K562 (cell line): ENCODE results near the gene SMIM7. TPM values are rescaled to one million over a fixed set of nuclear protein-coding genes. Genes with fewer than 3 reads are reported as not detected.

Experiments used
- ATAC-seq: fragments of 200-7000 bp; cut with Tn5 transposase; 3 replicates; pipeline ENCODE4 v1.9.1; 2020; ENCODE audit warnings: moderate library complexity
- BruUV-seq: library from RNA; stranded (reverse); fragments of 400-500 nt; replicated peaks from 2 replicates; lab custom pipeline; 2021; lab: Mats Ljungman, UMichigan
- CTCF ChIA-PET: fragments of 300-600 bp; formaldehyde crosslinking; extraction: SDS; loops from one replicate; lab custom pipeline; 2021; ENCODE audit warnings: low intra/inter-chr PET ratio; lab: Yijun Ruan, JAX
- POLR2A ChIA-PET: fragments of 300-600, 350-650 bp; sonication (Branson Sonifier 250); formaldehyde crosslinking; extraction: SDS; loops from one replicate; lab custom pipeline; 2021; ENCODE audit warnings: antibody characterized with exemption, inconsistent platforms; lab: Yijun Ruan, JAX
- DNase-seq, 4 experiments: peaks; one replicate each; pipeline versions ENCODE4 v3.0.0 to v3.0.0-alpha.2; 2011 to 2018; ENCODE audit warnings: low spot score in 3 of 4, mixed read lengths in 3 of 4; ENCODE audit errors: extremely low read depth in 1 of 4
- FAIRE-seq: peaks from 2 replicates; lab custom pipeline; 2011; peaks lifted over from hg19 to GRCh38; lab: Jason Lieb, UNC
- H2AFZ ChIP-seq: 2 replicates; pipeline ENCODE4 v1.6.0; 2011; ENCODE audit warnings: low read depth, low read length, control low read depth, inconsistent platforms
- H3K27ac ChIP-seq: fragments of 200-600 bp; 3 replicates; pipeline ENCODE4 v1.8.0; 2011; ENCODE audit warnings: low read depth, mild to moderate bottlenecking, control low read depth, inconsistent platforms, low read length, moderate library complexity, mixed read lengths; ENCODE audit errors: extremely low read depth
- H3K27me3 ChIP-seq, 2 experiments: fragments of 300-600 bp in 1 of 2; 2 replicates in 1 of 2; 3 replicates in 1 of 2; pipeline versions ENCODE4 v1.6.0 to v1.8.0; 2011; ENCODE audit warnings: inconsistent platforms in 2 of 2, low read length in 2 of 2, mild to moderate bottlenecking in 1 of 2, mixed read lengths in 1 of 2, moderate library complexity in 1 of 2; ENCODE audit not compliant: control insufficient read depth in 2 of 2, insufficient read depth in 2 of 2
- H3K36me3 ChIP-seq: fragments of 300-600 bp; 3 replicates; pipeline ENCODE4 v1.8.0; 2011; ENCODE audit warnings: mild to moderate bottlenecking, low read length, inconsistent platforms; ENCODE audit not compliant: control insufficient read depth, insufficient read depth
- H3K4me1 ChIP-seq, 2 experiments: fragments of 200-600 bp in 1 of 2; replicated peaks in 1 of 2; 2 replicates in 1 of 2; 3 replicates in 1 of 2; pipeline versions ENCODE4 v1.5.1 to v1.8.0; 2011; ENCODE audit warnings: inconsistent platforms in 2 of 2, low read length in 2 of 2, mild to moderate bottlenecking in 1 of 2, mixed read lengths in 1 of 2, moderate library complexity in 1 of 2; ENCODE audit not compliant: control insufficient read depth in 2 of 2, insufficient read depth in 2 of 2
- H3K4me2 ChIP-seq: 2 replicates; pipeline ENCODE4 v1.6.1; 2011; ENCODE audit warnings: low read length, control low read depth, inconsistent platforms, mixed read lengths; ENCODE audit not compliant: insufficient read depth
- H3K4me3 ChIP-seq: fragments of 200-600 bp; sonication (generic), shearing (Covaris generic); 2 replicates; pipeline ENCODE4 v1.5.1; 2016; ENCODE audit warnings: control low read depth, inconsistent platforms
- H3K79me2 ChIP-seq: fragments of 200-600 bp; 3 replicates; pipeline ENCODE4 v1.8.0; 2011; ENCODE audit warnings: low read length, inconsistent platforms; ENCODE audit not compliant: control insufficient read depth, insufficient read depth
- H3K9ac ChIP-seq, 2 experiments: 2 replicates each; pipeline versions ENCODE4 v1.6.0 to v1.6.1; 2011; ENCODE audit warnings: low read depth in 2 of 2, low read length in 2 of 2, control low read depth in 1 of 2, inconsistent platforms in 1 of 2, mild to moderate bottlenecking in 1 of 2, mixed read lengths in 1 of 2; ENCODE audit not compliant: insufficient read depth in 1 of 2
- H3K9me1 ChIP-seq: one replicate; pipeline ENCODE4 v1.6.0; 2011; ENCODE audit warnings: inconsistent platforms, mild to moderate bottlenecking, low read length, moderate library complexity; ENCODE audit not compliant: control insufficient read depth, insufficient read depth
- H3K9me3 ChIP-seq: replicated peaks from 2 replicates; pipeline ENCODE4 v1.5.1; 2011; ENCODE audit warnings: low read depth, low read length, inconsistent platforms; ENCODE audit not compliant: control insufficient read depth, insufficient read depth
- H4K20me1 ChIP-seq: replicated peaks from 2 replicates; pipeline ENCODE4 v1.6.1; 2011; ENCODE audit warnings: low read length, inconsistent platforms, mixed read lengths; ENCODE audit not compliant: control insufficient read depth, insufficient read depth
- GTF2A2 ChIP-seq: IDR thresholded peaks from 2 replicates; pipeline ENCODE4 v1.6.1; 2016; ENCODE audit warnings: mild to moderate bottlenecking, missing genetic modification characterization, missing compliant biosample characterization
- HMG20A ChIP-seq: fragments of 450-650 bp; formaldehyde crosslinking; conservative IDR thresholded peaks from 2 replicates; pipeline ENCODE4 v1.4.0; 2020; ENCODE audit warnings: mild to moderate bottlenecking, mixed read lengths
- HNRNPL ChIP-seq: fragments of 200-400 bp; formaldehyde crosslinking; IDR thresholded peaks from 2 replicates; pipeline ENCODE4 v1.6.1; 2017; ENCODE audit warnings: low read depth, mild to moderate bottlenecking, low read length
- NFYB ChIP-seq: IDR thresholded peaks from 2 replicates; pipeline ENCODE4 v1.6.1; 2011; ENCODE audit warnings: mild to moderate bottlenecking, moderate library complexity; ENCODE audit not compliant: insufficient read length; ENCODE audit errors: extremely low read depth
- NR1H2 ChIP-seq: sonication (generic); formaldehyde crosslinking; IDR thresholded peaks from 2 replicates; pipeline ENCODE4 v1.4.0; 2020; ENCODE audit warnings: mild to moderate bottlenecking, missing genetic modification reagents
- NR2C1 ChIP-seq, 2 experiments: fragments of 450-650 bp; IDR thresholded peaks; 2 replicates each; pipeline ENCODE4 v1.6.1; 2017; ENCODE audit warnings: mild to moderate bottlenecking in 2 of 2, antibody characterized with exemption in 1 of 2, inconsistent platforms in 1 of 2, missing compliant biosample characterization in 1 of 2, missing genetic modification characterization in 1 of 2
- SNRNP70 ChIP-seq: fragments of 200-400 bp; formaldehyde crosslinking; optimal IDR thresholded peaks from 2 replicates; pipeline ENCODE3; 2017; ENCODE audit warnings: low read depth, low read length
- SREBF1 ChIP-seq: fragments of 150-350 bp; IDR thresholded peaks from 2 replicates; pipeline ENCODE4 v1.6.1; 2014; ENCODE audit warnings: antibody characterized with exemption, low read depth, low read length, borderline replicate concordance
- TCF3 ChIP-seq: sonication (generic); formaldehyde crosslinking; IDR thresholded peaks from 2 replicates; pipeline ENCODE4 v1.4.0; 2020; ENCODE audit warnings: mild to moderate bottlenecking, missing genetic modification reagents
- TRIM28 ChIP-seq: fragments of 450-650 bp; IDR thresholded peaks from 2 replicates; pipeline ENCODE4 v1.6.1; 2017
- WGBS: fragments of 100-300 bp; shearing (Covaris generic); methylation state at CpG from one replicate; pipeline ENCODE4 v1.1.6; 2016; ENCODE audit warnings: low coverage, mixed read lengths; ENCODE audit not compliant: insufficient coverage; ENCODE audit errors: missing lambda C conversion rate; 5-methylcytosine and 5-hydroxymethylcytosine counted together
- in situ Hi-C: fragments of 300-500 bp; cut with MboI; formaldehyde crosslinking; loops from 4 replicates; pipeline ENCODE4 v1.15.0; 2018; ENCODE audit warnings: inconsistent platforms, mixed read lengths
- intact Hi-C: fragments of 100-400 bp; cut with micrococcal nuclease; formaldehyde crosslinking; loops from 2 replicates; pipeline ENCODE4 v1.14.2; 2022
- polyA plus RNA-seq, 8 experiments: library from polyadenylated mRNA; depleted of rRNA in 4 of 8; stranded (reverse) in 5 of 8; unstranded in 3 of 8; fragments of >200 nt; fragmentation: Nextera tagmentation in 2 of 8; fragmentation: Illumina TruSeq in 1 of 8; extraction: Ambion mirVana in 2 of 8; extraction: Trizol in 1 of 8; gene quantifications; 2 replicates each; pipeline versions ENCODE4 v1.2.1 to v1.2.3, GENCODE V29; 2011 to 2014; ENCODE audit warnings: inconsistent platforms in 1 of 8, missing spikeins in 1 of 8
- total RNA-seq, 7 experiments: library from RNA; depleted of rRNA in 6 of 7; stranded (reverse); fragments of >200 nt in 6 of 7; fragmentation: Illumina TruSeq in 2 of 7; extraction: Trizol in 2 of 7; gene quantifications; 2 replicates each; pipeline versions ENCODE4 v1.2.1 to v1.2.3, GENCODE V29; 2011 to 2021; ENCODE audit warnings: low replicate concordance in 1 of 7
- TF ChIP-seq, protein P1 (sequence below): fragments of 450-650 bp; IDR thresholded peaks from 2 replicates; pipeline ENCODE4 v1.6.1; 2016
- TF ChIP-seq, protein P2 (sequence below): sonication (generic); formaldehyde crosslinking; IDR thresholded peaks from 2 replicates; pipeline ENCODE4 v1.8.1; 2022; ENCODE audit warnings: missing genetic modification reagents

The SMIM7 gene
- total and polyA plus RNA-seq, 9 of the 15 experiments (the other 6 are each of a cell fraction or from before 2014, with no cell fraction given), result 55.3 to 265 (median 107) TPM

DNA sequence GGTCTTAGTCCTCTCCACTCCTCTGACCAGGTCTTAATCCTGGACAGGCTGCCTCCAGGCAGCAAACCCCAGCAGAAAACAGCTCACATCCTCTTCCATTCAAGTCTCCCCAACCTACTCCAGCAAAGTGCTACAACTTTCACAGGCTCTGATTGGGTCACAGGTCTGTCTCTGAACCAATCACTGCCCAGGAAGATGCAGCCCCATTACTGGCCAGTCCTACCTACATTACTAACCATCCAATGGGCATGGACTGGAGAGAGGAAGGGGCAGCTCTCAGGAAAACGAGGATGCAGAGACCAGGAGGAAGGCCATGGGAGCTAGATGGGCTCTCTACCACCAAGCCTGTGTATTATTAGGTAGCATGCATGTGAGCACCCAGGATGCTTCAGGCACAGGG is 44.1 kb downstream of the SMIM7 start:
- peaks cover 90% of the 10 kb centered on the region for H4K20me1 ChIP-seq
- no peak overlapping the region for H3K4me3 ChIP-seq
- H3K36me3 ChIP-seq, result peaks cover 17% of the 10 kb centered on the region; the same call in 2 of the 3 replicates
- no peak overlapping the region for H3K27ac ChIP-seq
- no peak overlapping the region for H3K9ac ChIP-seq
- peaks cover 14 to 15% of the 10 kb centered on the region in 2 experiments; a peak in 4 of 5 replicates for H3K4me1 ChIP-seq
- ChIA-PET CTCF (interaction anchor here (0.5 kb wide), 1 partner anchor 32 kb away, joined by 3 read pairs; no protein-coding TSS in a partner anchor), POLR2A (interaction anchor here (1.2 to 5.6 kb wide), 5 partner anchors 8 to 34 kb away, joined by 3 to 52 read pairs (median 4); partner anchors contain the start of gene MED26)
- ATAC-seq (peak; percentile 61), FAIRE-seq (peak; percentile 77), DNase-seq (peak in 3 of 4 experiments; percentile 52 to 72 (median 59))
- BruUV-seq, result no TSS peak
- TF ChIP-seq HNRNPL (no peak), NFYB (peak; percentile 29)
- H3K79me2 ChIP-seq, result peaks cover 98% of the 10 kb centered on the region
- no peaks in the 10 kb centered on the region for H3K27me3 ChIP-seq
- intact Hi-C loops (no loop called here), in situ Hi-C loops (no loop called here)
- 0% methylated on average over 1 of the region's 1 CpG for WGBS
- H3K4me2 ChIP-seq, result no peak overlapping the region
- peaks cover 15% of the 10 kb centered on the region for H3K9me1 ChIP-seq
- no peak overlapping the region for H2AFZ ChIP-seq
- H3K9me3 ChIP-seq, result no peaks in the 10 kb centered on the region

DNA sequence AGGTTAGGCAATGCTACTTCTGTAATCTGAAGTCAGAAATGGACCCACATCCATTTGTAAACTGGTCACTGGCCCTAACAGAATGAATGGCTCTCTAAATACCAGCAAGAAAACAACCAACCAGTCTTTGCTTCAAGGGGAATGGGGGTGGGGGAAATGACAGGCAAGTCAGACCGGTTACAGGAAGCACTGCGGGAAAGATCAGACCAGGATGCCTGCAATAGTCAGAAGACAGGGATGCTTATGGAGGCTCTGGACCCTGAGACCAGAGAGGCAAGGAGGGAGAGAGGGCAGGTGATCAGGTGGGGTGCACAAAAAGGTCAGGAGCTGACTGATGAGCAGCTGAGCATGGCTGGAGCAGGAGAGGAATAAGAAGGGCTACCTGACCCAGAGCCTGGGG is 45.0 kb downstream of the SMIM7 start:
- in situ Hi-C loops, result no loop called here
- WGBS, result 50% methylated on average over 2 of the region's 2 CpGs
- POLR2A ChIA-PET, result interaction anchor here (0.6 to 5.6 kb wide), 4 partner anchors 11 to 69 kb away, joined by 3 to 52 read pairs (median 3); partner anchors contain the start of gene MED26
- no peak for TF ChIP-seq NR1H2
- TF ChIP-seq SREBF1, result no peak
- TF ChIP-seq, protein P1, sequence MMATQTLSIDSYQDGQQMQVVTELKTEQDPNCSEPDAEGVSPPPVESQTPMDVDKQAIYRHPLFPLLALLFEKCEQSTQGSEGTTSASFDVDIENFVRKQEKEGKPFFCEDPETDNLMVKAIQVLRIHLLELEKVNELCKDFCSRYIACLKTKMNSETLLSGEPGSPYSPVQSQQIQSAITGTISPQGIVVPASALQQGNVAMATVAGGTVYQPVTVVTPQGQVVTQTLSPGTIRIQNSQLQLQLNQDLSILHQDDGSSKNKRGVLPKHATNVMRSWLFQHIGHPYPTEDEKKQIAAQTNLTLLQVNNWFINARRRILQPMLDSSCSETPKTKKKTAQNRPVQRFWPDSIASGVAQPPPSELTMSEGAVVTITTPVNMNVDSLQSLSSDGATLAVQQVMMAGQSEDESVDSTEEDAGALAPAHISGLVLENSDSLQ, result no peak
- TF ChIP-seq TCF3, result no peak
- TF ChIP-seq TRIM28, result no peak
- no peak for TF ChIP-seq NR2C1 (IDR thresholded peaks at IDR 0.05)
- TF ChIP-seq NR2C1 (tag; IDR thresholded peaks at IDR 0.05), result no peak
- TF ChIP-seq, protein P2, sequence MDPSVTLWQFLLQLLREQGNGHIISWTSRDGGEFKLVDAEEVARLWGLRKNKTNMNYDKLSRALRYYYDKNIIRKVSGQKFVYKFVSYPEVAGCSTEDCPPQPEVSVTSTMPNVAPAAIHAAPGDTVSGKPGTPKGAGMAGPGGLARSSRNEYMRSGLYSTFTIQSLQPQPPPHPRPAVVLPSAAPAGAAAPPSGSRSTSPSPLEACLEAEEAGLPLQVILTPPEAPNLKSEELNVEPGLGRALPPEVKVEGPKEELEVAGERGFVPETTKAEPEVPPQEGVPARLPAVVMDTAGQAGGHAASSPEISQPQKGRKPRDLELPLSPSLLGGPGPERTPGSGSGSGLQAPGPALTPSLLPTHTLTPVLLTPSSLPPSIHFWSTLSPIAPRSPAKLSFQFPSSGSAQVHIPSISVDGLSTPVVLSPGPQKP (CRISPR knock-in tag), result no peak
- TF ChIP-seq GTF2A2 (tag), result no peak
- TF ChIP-seq SNRNP70, result no peak
- TF ChIP-seq HMG20A (CRISPR knock-in tag), result no peak

More for the DNA sequence above, 45.0 kb downstream of the SMIM7 start:
- H3K9me1 ChIP-seq, result peaks cover 15% of the 10 kb centered on the region
- no peak overlapping the region for H3K4me3 ChIP-seq
- H3K27me3 ChIP-seq, result no peaks in the 10 kb centered on the region
- ATAC-seq, result no peak
- H3K79me2 ChIP-seq, result peaks cover 98% of the 10 kb centered on the region
- intact Hi-C loops, result no loop called here
- peaks cover 89% of the 10 kb centered on the region for H4K20me1 ChIP-seq
- H3K9ac ChIP-seq, result no peak overlapping the region
- FAIRE-seq, result peak; percentile 37
- H2AFZ ChIP-seq, result no peak overlapping the region
- CTCF ChIA-PET, result no interaction called here
- DNase-seq, result no peak
- no peak overlapping the region for H3K27ac ChIP-seq
- peaks cover 10% of the 10 kb centered on the region; the same call in 2 of the 3 replicates for H3K36me3 ChIP-seq
- no peaks in the 10 kb centered on the region for H3K9me3 ChIP-seq
- H3K4me2 ChIP-seq, result no peak overlapping the region
- H3K4me1 ChIP-seq, result peaks cover 14 to 15% of the 10 kb centered on the region in 2 experiments; a peak in 4 of 5 replicates
- no TSS peak for BruUV-seq
